SK-N-MC (cell line): ENCODE data around the gene C17orf67.

Source experiments
- DNase-seq: peaks from one replicate; pipeline ENCODE4 v3.0.0-alpha.2; 2011; ENCODE audit warnings: low read depth, low spot score
- H3K27ac ChIP-seq: fragments of 200-600 bp; sonication (generic); 2 replicates; pipeline ENCODE4 v1.5.1; 2016; ENCODE audit warnings: mixed run types
- H3K36me3 ChIP-seq: fragments of 200-600 bp; sonication (generic); 2 replicates; pipeline ENCODE4 v1.6.1; 2017; ENCODE audit warnings: antibody characterized with exemption, low read length, mixed read lengths; ENCODE audit not compliant: insufficient read depth
- H3K4me3 ChIP-seq: fragments of 200-600 bp; sonication (generic); 2 replicates; pipeline ENCODE4 v1.5.1; 2016
- H3K9ac ChIP-seq: fragments of 200-600 bp; sonication (generic); 2 replicates; pipeline ENCODE4 v1.8.0; 2017; ENCODE audit warnings: mixed run types, mixed read lengths; ENCODE audit not compliant: insufficient read length
- H3K9me3 ChIP-seq: fragments of 200-600 bp; sonication (generic); 2 replicates; pipeline ENCODE4 v1.6.1; 2017; ENCODE audit warnings: low read depth, mild to moderate bottlenecking, antibody characterized with exemption, low read length, moderate library complexity, mixed read lengths
- EZH2 ChIP-seq: fragments of 200-600 bp; sonication (generic); IDR thresholded peaks from one replicate; pipeline ENCODE4 v1.6.1; 2017; ENCODE audit warnings: antibody characterized with exemption
- FOXP2 ChIP-seq: optimal IDR thresholded peaks from 2 replicates; pipeline ENCODE3; 2011; ENCODE audit warnings: mild to moderate bottlenecking, moderate library complexity; ENCODE audit not compliant: insufficient read depth; ENCODE audit errors: extremely low read length, control extremely low read depth
- POLR2AphosphoS5 ChIP-seq: IDR thresholded peaks from 2 replicates; pipeline ENCODE4 v1.6.1; 2012; ENCODE audit warnings: mild to moderate bottlenecking, low read depth, low read length, borderline replicate concordance

C17orf67 gene

GRCh38 chr17:56867948-56868376 is 34.2 kb upstream of the C17orf67 start:
- Histone ChIP-seq H3K36me3 (0 out of 2 replicates have a peak, but pooled peaks cover under 1% of the 10 kb centered on the region), H3K4me3 (no peak overlapping the region), H3K9me3 (no peaks in the 10 kb centered on the region), H3K27ac (no peak overlapping the region), H3K9ac (no peak overlapping the region)
- TF ChIP-seq FOXP2 (no peak), EZH2 (no peak), POLR2AphosphoS5 (no peak)
- no peak for DNase-seq

GRCh38 chr17:56866496-56866895 is 32.8 kb upstream of the C17orf67 start:
- TF ChIP-seq POLR2AphosphoS5: no peak
- no peak for TF ChIP-seq EZH2
- Histone ChIP-seq H3K9me3 (no peaks in the 10 kb centered on the region), H3K36me3 (peaks cover 6% of the 10 kb centered on the region; the same call in 1 of the 2 replicates), H3K9ac (no peak overlapping the region), H3K27ac (no peak overlapping the region), H3K4me3 (no peak overlapping the region)
- DNase-seq: no peak

GRCh38 chr17:56866076-56866475 is 32.4 kb upstream of the C17orf67 start:
- Histone ChIP-seq H3K4me3 (no peak overlapping the region), H3K9me3 (no peaks in the 10 kb centered on the region), H3K27ac (no peak overlapping the region), H3K36me3 (peaks cover 6% of the 10 kb centered on the region; the same call in 1 of the 2 replicates), H3K9ac (no peak overlapping the region)
- no peak for DNase-seq
- no peak for TF ChIP-seq EZH2
- no peak for TF ChIP-seq POLR2AphosphoS5
- no peak for TF ChIP-seq FOXP2

GRCh38 chr17:56863974-56864373 is 30.3 kb upstream of the C17orf67 start:
- Histone ChIP-seq H3K9ac (no peak overlapping the region), H3K9me3 (no peaks in the 10 kb centered on the region), H3K27ac (no peak overlapping the region), H3K4me3 (no peak overlapping the region), H3K36me3 (peaks cover 6% of the 10 kb centered on the region; the same call in 1 of the 2 replicates)
- no peak for DNase-seq
- TF ChIP-seq FOXP2 (no peak), POLR2AphosphoS5 (no peak), EZH2 (no peak)

GRCh38 chr17:56861899-56862298 is 28.2 kb upstream of the C17orf67 start:
- TF ChIP-seq EZH2 (no peak), POLR2AphosphoS5 (no peak), FOXP2 (no peak)
- Histone ChIP-seq H3K36me3 (peaks cover 14% of the 10 kb centered on the region), H3K27ac (no peak overlapping the region), H3K9ac (no peak overlapping the region), H3K9me3 (no peaks in the 10 kb centered on the region), H3K4me3 (no peak overlapping the region)
- no peak for DNase-seq

GRCh38 chr17:56851008-56851407 is 17.3 kb upstream of the C17orf67 start:
- TF ChIP-seq EZH2 (no peak), FOXP2 (no peak), POLR2AphosphoS5 (no peak)
- Histone ChIP-seq H3K9me3 (no peaks in the 10 kb centered on the region), H3K4me3 (no peak overlapping the region), H3K36me3 (peaks cover 8% of the 10 kb centered on the region; the same call in 1 of the 2 replicates), H3K9ac (no peak overlapping the region), H3K27ac (no peak overlapping the region)
- DNase-seq: no peak

GRCh38 chr17:56850591-56850990 is 16.9 kb upstream of the C17orf67 start:
- H3K9me3 ChIP-seq: no peaks in the 10 kb centered on the region
- H3K9ac ChIP-seq: no peak overlapping the region
- no peak overlapping the region for H3K27ac ChIP-seq
- H3K36me3 ChIP-seq: peaks cover 8% of the 10 kb centered on the region; the same call in 1 of the 2 replicates
- H3K4me3 ChIP-seq: no peak overlapping the region
- TF ChIP-seq POLR2AphosphoS5 (no peak), FOXP2 (no peak), EZH2 (no peak)
- no peak for DNase-seq

GRCh38 chr17:56849131-56849530 is 15.4 kb upstream of the C17orf67 start:
- DNase-seq: no peak
- H3K9ac ChIP-seq: no peak overlapping the region
- TF ChIP-seq EZH2: no peak
- no peak for TF ChIP-seq POLR2AphosphoS5
- no peak for TF ChIP-seq FOXP2
- peaks cover 8% of the 10 kb centered on the region; the same call in 1 of the 2 replicates for H3K36me3 ChIP-seq
- no peak overlapping the region for H3K27ac ChIP-seq
- no peaks in the 10 kb centered on the region for H3K9me3 ChIP-seq
- no peak overlapping the region for H3K4me3 ChIP-seq

GRCh38 chr17:56847106-56847505 is 13.4 kb upstream of the C17orf67 start:
- TF ChIP-seq EZH2: no peak
- TF ChIP-seq FOXP2: no peak
- no peak for TF ChIP-seq POLR2AphosphoS5
- Histone ChIP-seq H3K9ac (no peak overlapping the region), H3K9me3 (no peaks in the 10 kb centered on the region), H3K36me3 (peaks cover 8% of the 10 kb centered on the region; the same call in 1 of the 2 replicates), H3K4me3 (no peak overlapping the region), H3K27ac (no peak overlapping the region)
- no peak for DNase-seq

GRCh38 chr17:56845934-56846333 is 12.2 kb upstream of the C17orf67 start:
- Histone ChIP-seq H3K27ac (no peak overlapping the region), H3K36me3 (peaks cover 8% of the 10 kb centered on the region; the same call in 1 of the 2 replicates), H3K9ac (no peak overlapping the region), H3K4me3 (no peak overlapping the region), H3K9me3 (no peaks in the 10 kb centered on the region)
- no peak for TF ChIP-seq POLR2AphosphoS5
- no peak for TF ChIP-seq EZH2
- TF ChIP-seq FOXP2: no peak
- no peak for DNase-seq
